NCI-H510A (cell line): ENCODE results near the gene ZNF385A.

Experiments used
- DNase-seq: peaks from one replicate; lab custom pipeline; 2025; lab: John Stamatoyannopoulos, UW

The ZNF385A gene

DNA sequence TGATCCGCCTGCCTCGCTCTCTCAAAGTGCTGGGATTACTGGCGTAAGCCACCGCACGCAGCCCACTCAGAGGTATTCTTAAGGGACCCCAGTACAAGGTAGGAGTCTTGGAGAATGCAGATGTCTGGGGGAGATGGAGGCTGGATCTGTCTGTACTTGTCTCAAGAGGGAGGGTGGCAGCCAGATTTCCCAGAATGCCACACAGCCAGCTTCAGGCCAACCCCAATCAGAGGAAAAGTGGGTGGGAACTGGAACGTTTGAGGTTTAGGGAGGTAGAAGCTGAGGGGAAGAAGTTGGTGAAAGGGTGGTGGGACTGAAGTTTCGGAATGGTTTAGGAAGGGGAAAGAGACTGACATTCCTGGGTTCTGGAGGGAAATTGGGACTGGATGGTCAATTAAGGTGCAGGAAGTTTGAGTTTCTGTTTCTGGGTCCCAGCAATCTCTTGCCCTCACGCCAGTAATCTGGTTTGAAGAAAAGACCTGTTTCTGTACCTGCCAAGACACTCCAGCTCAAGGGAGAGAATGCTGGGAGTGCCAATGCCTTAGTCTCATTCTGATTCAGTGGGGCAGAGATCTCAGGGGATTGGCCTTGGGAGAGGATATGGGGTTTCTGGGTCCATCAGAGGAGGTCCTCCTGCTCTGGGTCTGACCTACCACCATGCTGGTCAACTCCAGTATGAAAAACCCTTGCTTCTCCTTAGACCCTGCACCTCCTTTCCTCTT, 8.1 kb upstream of the ZNF385A start:
- DNase-seq: no peak

DNA sequence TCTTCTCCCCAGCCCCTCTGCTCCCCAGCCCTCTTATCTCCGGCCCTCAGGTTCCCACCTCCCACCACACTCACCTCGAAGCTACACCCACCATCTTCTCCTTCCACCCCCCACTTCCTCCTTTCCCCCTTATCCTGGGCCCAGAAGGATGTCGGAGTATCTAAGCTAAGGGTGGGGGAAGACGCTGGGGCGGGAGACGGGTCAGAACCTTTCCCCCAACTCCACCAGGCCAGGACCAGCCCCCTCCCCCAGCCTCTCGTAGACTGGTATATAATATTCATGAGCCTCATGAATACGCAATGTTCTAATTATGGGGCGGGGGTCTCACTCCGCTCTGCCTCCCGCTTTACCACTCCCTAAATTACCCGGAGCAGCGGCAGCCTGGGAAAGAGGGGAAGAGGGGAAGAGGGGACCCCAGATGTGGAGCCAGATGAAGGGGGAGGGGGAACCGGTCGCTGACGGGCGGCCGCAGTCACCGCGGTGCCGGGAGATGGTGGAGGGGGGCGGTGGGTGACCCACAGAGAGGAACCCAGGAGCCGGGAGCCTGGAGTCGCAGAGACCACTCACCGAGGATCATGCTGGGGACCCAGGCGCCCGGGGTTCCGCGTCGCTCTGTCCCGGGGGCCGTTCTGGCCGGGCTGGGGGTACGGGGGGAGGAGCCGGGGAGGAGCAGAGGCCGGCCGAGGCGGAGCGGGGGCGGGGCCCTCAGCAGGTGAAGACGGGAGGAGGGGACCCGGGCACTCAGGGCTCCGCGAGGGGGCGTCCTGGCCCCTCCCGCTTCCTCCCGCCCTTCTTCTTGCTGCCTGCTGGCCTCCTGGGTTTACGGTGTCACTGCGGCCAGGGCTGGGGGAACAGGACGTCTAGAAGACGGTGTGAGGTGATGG, 6.4 kb upstream of the ZNF385A start:
- peak; percentile 71 for DNase-seq

- DNase-seq: peak; percentile 27
Measured at GRCh38 chr12:54390176-54390667, 5.7 kb upstream of the ZNF385A start.

GRCh38 chr12:54389607-54390175, 5.2 kb upstream of the ZNF385A start:
- DNase-seq: no peak

GRCh38 chr12:54389134-54389508, 4.6 kb upstream of the ZNF385A start:
- no peak for DNase-seq

GRCh38 chr12:54388237-54389133, 4.0 kb upstream of the ZNF385A start:
- DNase-seq: no peak

DNA sequence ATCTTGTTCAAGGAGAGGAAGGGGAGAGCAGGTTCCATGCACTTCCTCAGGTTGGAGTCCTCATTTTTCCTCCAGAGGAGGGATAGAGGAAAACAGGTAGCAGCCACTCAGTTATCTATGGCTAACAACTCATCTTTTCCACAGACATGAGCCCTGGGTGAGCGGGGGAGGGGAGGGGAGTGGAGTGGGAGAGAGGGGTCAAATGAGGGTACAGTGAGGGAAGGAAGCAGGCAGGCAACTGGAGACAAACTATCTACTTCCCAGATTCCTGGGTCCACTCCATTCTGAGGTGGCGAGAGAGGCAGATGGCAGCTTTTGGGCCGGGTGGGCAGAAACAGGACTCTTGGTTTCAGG, 2.6 kb upstream of the ZNF385A start:
- no peak for DNase-seq

DNA sequence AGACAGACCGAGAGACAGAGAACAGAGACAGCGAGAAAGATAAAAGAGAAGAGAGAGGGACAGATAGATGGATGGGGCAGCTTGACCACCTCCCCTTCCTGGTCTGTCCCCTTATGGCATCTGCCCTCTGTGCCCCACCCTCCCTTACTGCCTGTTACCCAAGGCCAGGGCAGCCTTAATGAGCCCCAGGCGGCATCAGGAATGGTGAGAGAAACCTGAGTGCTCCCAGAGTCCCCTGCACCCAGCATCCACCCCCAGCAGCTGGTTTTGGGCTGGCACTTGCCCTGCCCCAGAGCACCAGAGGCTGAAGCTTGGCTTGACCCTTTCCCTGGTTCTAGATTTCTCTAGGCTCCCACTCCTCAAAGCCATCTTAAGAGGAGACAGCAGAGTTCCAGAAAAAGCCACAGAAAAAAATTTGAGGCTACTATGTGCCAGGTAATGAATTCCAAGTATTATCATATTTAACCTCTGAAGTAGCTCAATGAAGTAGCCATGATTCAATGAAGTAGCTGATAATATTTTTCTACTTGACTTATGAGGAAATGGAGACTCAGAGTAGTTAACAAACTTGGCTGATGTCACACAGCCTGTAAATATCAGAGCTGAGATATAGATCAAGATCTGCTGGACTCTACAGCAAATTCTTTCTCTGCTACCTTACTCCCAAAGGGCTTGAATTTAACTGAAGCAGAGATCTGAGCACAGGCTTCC, 2.0 kb upstream of the ZNF385A start:
- no peak for DNase-seq

- DNase-seq: no peak
Measured at GRCh38 chr12:54385251-54385914, 850 bp upstream of the ZNF385A start.

GRCh38 chr12:54383041-54383609, 1.4 kb downstream of the ZNF385A start:
- DNase-seq: no peak

DNA sequence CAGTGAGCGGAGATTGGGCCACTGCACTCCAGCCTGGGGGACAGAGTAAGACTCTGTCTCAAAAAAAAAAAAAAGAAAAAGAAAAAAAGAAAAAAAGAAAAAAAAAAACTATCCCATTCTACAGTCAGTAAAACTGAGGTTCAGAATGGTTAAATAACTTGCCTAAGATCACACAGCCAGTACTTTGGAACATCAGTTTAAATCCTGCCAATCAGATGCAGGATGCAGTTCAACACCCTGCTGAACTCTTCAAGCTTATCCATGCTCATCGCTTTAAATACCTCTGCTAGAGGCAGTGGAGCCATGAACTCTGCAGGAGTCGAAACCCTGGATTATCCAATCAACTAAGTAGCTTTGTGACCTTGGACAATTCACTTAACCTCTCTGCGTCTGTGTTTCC, 3.4 kb downstream of the ZNF385A start:
- DNase-seq: no peak

GRCh38 chr12:54379398-54380201, 4.9 kb downstream of the ZNF385A start:
- DNase-seq: peak; percentile 81

DNA sequence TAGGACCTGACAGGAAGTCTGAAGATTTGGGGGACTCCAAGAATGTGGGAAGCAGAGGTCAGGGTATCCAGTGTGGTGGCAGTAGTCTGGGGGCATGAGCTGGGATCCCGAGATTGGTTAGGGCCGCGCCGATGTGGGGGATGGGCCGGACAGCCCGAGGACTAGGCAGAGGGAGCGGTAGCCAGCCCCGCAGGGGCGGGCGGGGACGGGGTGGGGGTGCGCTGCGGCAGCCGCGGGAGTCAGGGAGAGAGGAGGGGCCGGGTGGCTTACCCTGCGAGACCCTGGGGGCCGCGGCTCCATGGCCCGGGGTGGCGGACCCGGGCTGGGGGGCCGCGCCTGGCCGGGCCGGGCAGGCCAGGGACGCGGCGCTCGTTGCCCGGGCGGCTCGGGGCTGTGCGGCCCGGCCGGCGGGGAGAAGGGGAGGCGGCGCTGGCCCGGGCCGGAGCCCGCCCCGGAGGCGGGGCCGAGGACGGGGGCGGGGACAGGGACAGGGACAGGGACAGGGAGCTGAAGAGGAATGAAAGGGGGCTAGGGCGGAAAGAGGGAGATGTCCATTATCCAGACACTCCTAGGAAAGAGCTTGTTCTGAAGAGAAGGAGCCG, 5.6 kb downstream of the ZNF385A start:
- peak; percentile 39 for DNase-seq

- no peak for DNase-seq
Measured at GRCh38 chr12:54377797-54378515, 6.6 kb downstream of the ZNF385A start.

GRCh38 chr12:54377007-54377406, 7.5 kb downstream of the ZNF385A start:
- no peak for DNase-seq

DNA sequence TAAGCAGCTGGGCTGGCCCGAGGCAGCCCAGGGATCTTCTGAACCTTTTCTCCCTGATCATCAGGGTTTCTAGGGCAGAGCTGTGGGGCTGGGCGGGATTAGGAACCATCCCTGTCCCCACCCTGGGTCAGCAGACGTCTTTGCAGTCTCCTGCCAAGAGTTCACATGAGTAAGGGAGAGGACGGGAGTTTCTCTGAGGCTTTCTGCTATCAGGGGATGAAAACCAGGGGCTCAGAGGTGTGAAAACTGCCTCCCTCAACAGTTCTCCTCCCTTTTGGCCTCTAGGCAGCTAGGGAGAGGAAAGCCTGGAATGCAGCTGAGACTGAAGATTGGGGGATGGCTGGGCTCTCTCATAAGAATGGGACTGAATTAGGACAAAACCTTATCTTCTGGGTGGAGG, 7.9 kb downstream of the ZNF385A start:
- DNase-seq: no peak

- no peak for DNase-seq
Measured at GRCh38 chr12:54375259-54375579, 9.3 kb downstream of the ZNF385A start.

GRCh38 chr12:54374562-54375258, 9.8 kb downstream of the ZNF385A start:
- peak; percentile 34 for DNase-seq
